Fibroblast of skin of left quadriceps (primary cell): ENCODE measurements around the gene BBX.
"Not testable (repeated sequence)": the region's sequence is repeated elsewhere in the genome, so short reads cannot be mapped to it uniquely, and the experiment has no call there.

Source experiments
- DNase-seq, 2 experiments: peaks; one replicate each; pipeline ENCODE4 v3.0.0-alpha.2; 2013; ENCODE audit warnings: low read depth in 2 of 2

The BBX gene

GRCh38 chr3:107798381-107798780 is 275.6 kb downstream of the BBX start:
- DNase-seq, result peak in 1 of 2 experiments; percentile 35

- no peak for DNase-seq
Measured at GRCh38 chr3:107800710-107801109, 277.9 kb downstream of the BBX start.

GRCh38 chr3:107803170-107803569 is 280.4 kb downstream of the BBX start:
- no peak for DNase-seq

- DNase-seq, result no peak
Measured at GRCh38 chr3:107806021-107806420, 283.3 kb downstream of the BBX start.

GRCh38 chr3:107806536-107806935 is 283.8 kb downstream of the BBX start:
- DNase-seq, result no peak

- DNase-seq, result peak in 1 of 2 experiments; percentile 5
Measured at GRCh38 chr3:107810171-107811071, 287.7 kb downstream of the BBX start.

DNA sequence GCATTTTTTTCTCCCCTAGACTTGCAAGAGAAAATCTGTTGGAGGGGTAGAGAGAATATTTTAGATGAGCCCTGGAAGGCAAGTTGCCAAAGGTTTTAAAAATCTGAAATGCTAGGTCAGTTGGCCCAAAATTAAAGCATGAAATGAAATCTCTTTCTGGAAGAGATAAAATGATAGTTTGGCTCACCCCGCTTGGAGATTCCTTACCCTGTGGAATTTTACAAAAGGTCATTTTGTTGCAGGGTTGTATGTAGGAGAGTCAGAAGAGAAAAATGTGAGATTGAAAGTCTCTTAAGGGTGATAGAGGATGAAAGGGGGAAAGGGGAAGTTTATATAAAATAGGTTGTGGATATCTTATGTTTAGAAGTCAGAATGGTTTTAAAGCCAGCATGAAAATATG is 290.3 kb downstream of the BBX start:
- peak in 1 of 2 experiments; percentile 4 for DNase-seq

DNA sequence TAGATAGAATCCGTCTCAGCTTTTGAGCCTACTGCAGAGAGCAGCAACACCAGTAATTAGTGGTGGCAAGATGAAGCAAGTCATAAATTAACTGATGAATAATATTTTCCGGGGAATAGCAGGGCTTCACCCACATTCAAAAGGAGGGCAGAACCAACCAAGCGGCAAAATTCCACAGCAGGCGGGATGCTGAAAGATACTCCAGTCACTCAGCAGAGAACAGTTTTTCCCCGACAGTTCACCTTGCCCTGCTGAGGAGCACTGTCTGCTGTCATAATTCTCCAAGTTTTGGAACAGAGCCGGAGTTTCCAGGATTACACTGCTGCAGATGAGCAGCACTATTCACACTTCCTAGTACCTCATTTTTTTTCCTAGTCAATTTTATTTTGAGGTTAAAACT is 293.3 kb downstream of the BBX start:
- DNase-seq, result no peak

GRCh38 chr3:107817076-107817475 is 294.3 kb downstream of the BBX start:
- no peak for DNase-seq

DNA sequence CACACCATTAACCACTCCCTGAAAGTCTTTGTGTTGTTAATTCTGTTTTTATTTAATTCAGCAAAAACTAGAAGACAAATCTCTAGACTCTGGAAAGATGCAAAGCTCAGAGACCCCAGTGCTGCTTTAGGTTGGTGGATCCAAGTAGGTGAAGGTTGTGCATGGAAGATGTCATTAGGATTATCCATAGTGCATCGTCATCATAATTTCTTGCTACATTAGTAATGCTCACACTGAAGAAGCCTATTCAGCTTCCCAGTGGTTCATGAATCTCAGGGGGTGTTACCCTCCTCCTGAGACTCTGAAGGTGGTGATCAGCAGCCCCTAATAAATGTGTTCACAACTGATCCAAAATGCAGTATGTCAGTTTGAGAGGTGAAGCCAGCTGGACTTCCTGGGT is 295.3 kb downstream of the BBX start:
- no peak for DNase-seq

DNA sequence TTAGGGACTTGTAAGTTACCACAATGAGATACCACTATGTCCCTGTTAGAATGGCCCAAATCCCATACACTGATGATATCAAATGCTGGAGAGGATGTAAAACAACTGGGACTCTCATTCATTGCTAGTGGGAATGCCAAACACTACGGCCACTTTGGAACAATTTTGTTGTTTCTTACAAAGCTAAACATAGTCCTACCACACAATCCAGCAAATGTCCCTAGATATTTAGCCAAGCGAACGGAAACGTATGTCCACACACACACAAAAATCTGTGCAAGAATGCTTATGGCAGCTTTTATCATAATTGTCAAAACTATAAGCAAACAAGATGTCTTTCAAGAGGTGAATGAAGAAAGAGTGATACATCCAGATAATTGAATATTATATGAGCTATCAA is 296.9 kb downstream of the BBX start:
- DNase-seq, result no peak

DNA sequence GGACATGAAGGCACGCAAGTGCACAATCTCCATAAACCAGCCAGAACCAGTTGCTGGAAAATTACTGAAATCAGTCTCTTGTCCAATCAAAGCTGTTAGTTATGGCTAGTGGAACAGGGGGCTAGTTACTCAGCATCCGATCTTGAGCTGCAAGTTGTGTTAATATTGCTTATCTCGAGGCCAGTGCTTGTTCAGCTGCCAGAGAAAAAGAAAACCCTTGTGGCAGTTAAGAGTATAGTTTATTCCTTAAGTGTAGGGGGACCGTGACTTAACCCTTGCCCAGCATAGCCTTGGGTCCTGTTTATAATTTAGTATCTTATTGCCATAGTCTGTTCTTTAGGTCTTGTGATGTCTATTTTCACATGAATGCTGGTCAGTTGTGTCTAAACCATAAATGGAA is 299.5 kb downstream of the BBX start:
- no peak for DNase-seq

DNA sequence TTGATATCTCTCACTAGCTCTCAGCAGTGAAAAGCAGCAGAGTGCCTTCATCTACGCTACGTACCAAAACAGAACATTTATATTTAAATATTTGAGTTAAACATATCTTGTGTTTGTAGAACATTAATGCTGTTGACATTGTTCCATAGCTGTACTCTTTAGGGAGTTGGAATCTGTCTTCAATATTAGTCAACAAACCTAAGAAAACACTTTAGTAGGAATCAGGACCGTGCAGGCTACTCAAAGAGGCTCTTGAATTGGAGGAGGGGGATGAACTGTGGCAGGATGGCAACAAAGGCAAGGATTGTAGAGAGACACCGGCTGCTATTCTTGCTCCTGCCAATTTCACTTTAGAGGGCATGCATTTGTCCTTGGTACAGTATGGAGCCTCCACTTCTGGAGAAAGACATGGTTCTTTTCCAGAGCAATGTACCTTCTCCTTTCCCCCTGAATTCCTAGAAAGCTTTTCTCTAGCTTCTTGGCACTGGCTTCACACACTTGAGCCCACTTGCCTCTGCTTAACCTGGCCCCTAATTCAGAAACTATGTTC is 302.1 kb downstream of the BBX start:
- no peak for DNase-seq

- DNase-seq, result no peak
Measured at GRCh38 chr3:107825556-107825955, 302.8 kb downstream of the BBX start.

DNA sequence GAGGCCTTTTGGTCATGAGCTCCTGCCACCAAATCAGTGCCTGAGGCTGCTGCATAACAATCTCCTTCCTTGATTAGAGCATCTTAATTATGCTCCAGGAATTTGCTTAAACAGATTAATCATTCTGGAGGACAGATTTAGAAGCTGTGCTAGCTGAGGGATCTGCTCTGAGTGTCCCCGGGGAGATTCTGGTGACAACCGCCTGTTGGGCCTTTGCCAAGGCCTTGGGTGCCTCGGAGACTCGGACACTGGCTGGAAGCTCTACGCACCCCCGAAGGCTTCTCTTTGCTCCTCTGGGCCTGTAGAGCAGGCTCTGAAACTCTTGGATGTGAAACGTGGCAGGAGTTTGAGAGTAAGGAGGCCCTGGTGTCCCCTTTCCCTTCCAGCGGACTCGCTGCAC is 304.0 kb downstream of the BBX start:
- DNase-seq, result no peak

- DNase-seq, result no peak
Measured at GRCh38 chr3:107829185-107829584, 306.4 kb downstream of the BBX start.

DNA sequence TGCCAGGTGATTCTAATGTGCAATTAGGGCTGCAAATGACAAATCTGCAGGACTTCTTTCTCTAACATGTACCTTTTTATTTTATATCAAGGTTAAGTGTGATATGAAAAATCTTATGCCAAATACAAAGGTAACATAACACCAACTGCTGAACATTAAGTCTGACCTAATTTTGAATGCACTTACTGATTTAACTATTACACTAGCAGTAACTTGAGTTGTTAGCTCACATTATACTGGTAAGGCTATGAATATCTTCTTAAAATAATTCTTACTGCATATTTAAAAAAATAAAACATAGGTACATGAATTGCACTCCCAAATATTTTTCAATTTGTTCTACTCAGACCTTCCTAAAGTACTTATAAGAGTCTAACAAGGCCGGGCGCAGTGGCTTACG is 308.8 kb downstream of the BBX start:
- DNase-seq, result no peak

GRCh38 chr3:107833043-107833442 is 310.3 kb downstream of the BBX start:
- no peak for DNase-seq

- DNase-seq, result no peak
Measured at GRCh38 chr3:107833722-107834416, 311.1 kb downstream of the BBX start.

GRCh38 chr3:107835001-107835400 is 312.2 kb downstream of the BBX start:
- not testable (repeated sequence) for DNase-seq

DNA sequence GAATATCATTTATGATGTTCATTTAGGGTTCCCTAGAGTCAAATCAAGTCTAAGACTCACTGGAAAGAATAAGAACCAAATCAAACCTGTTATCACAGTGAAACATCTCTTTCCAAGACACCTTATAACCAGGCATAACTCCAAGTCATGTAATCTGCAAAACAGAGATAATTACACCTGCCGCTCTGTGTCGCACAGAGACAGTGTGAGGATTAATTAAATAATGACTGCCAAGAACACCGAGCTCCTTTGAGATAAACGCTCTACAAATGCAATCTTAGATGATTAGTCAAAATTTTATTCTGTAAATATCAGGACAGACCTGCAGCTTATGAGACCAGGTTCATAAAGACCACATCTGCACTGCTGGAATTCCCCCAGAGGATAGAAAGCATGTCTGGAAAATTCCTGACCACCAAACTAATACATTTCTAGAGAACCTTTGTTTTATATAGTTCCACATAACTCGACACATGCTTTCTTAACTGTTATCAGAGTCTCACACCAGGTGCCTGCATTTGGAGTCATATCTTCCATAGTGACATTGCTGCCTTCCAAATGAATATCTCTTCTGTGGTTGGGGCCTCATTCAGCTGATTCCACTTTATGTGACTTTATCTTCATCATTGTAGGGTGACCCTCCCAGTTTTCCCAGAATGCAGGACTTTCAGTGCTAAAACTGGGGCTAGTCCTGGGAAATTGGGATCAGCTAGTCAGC is 315.3 kb downstream of the BBX start:
- DNase-seq, result no peak

GRCh38 chr3:107841831-107842230 is 319.1 kb downstream of the BBX start:
- DNase-seq, result no peak
